Brain microvascular endothelial cell (primary cell): Measurements from ENCODE around the gene CNIH4.
"Not testable (repeated sequence)": the region's sequence is repeated elsewhere in the genome, so short reads cannot be mapped to it uniquely, and the experiment has no call there.

Source experiments
- DNase-seq: peaks from one replicate; pipeline ENCODE4 v3.0.0-alpha.2; 2020
- H3K27ac ChIP-seq: fragments of 250-450 bp; sonication (Bioruptor Pico); 2 replicates; pipeline ENCODE4 v1.5.1; 2020; ENCODE audit warnings: mild to moderate bottlenecking, moderate library complexity
- H3K27me3 ChIP-seq: fragments of 250-450 bp; sonication (Bioruptor Pico); replicated peaks from 2 replicates; pipeline ENCODE4 v1.5.1; 2020; ENCODE audit warnings: mild to moderate bottlenecking
- H3K36me3 ChIP-seq: fragments of 250-450 bp; sonication (Bioruptor Pico); replicated peaks from 2 replicates; pipeline ENCODE4 v1.5.1; 2020; ENCODE audit warnings: mild to moderate bottlenecking
- H3K4me3 ChIP-seq: 2 replicates; pipeline ENCODE4 v1.5.1; 2011; ENCODE audit warnings: low read depth, mild to moderate bottlenecking, control low read depth, low read length, moderate library complexity
- CTCF ChIP-seq: IDR thresholded peaks from 2 replicates; pipeline ENCODE4 v1.5.1; 2011; ENCODE audit warnings: low read depth, mild to moderate bottlenecking, moderate library complexity, low read length, control low read depth, inconsistent platforms; ENCODE audit errors: missing control alignments
- in situ Hi-C: cut with HindIII; loops from 2 replicates; pipeline ENCODE4 v1.10.0; 2017; ENCODE audit warnings: low sequenced_read_pairs, low pct_ligation_motif_present

The CNIH4 gene

DNA sequence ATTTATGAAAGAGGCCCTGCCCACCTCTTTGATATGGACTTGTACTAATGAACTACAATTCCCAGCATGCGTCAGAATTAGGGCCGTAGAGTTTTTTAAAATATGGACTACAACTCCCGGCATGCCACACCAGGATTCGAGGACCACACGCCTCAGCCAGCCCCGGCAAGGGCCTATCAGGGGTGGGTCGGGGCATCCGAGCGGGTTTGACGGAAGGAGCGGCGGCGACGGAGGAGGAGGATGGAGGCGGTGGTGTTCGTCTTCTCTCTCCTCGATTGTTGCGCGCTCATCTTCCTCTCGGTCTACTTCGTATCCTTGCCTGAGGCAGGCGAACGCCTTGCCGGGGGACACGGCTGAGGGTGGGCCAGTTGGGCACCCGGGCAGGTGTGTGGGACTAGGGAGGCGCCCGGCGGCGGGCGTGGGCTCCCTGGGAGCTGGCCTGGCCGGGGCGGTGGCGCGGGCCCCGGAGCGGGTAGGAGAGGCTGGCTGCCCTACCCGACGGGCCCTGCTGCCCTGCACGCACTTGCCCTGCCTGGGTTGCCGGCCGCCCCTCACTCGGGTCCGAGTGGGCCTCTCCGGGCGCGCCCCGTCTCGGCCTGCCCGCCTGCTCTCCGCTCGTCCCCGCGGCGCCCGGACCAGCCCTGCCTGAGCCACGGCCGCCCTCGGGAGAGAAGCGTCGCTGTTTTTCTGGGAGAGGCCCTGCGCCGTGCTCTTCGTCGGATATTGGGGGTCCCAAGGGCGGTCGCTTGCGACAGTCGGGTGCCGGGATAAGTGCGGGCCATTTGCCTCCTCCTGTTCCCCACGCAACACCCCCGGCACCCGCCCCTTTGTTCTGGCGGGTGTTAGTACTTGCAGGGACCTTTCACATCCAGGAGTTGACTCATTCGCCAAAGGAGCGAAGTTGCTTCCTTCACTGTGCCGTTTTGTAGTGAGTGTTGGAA lies at the start of gene CNIH4:
TSS of gene CNIH4 (plus strand) at position 195 of the 941 bp plus-strand sequence. CDS start at position 241, 46 bp downstream.
- Histone ChIP-seq H3K27me3 (no peaks in the 10 kb centered on the region), H3K36me3 (no peaks in the 10 kb centered on the region), H3K27ac (peak within 1 kb of the TSS; percentile 46), H3K4me3 (peak within 1 kb of the TSS; percentile 68)
- in situ Hi-C loops = no loop called here
- peak; percentile 96 for DNase-seq
- TF ChIP-seq CTCF = no peak

DNA sequence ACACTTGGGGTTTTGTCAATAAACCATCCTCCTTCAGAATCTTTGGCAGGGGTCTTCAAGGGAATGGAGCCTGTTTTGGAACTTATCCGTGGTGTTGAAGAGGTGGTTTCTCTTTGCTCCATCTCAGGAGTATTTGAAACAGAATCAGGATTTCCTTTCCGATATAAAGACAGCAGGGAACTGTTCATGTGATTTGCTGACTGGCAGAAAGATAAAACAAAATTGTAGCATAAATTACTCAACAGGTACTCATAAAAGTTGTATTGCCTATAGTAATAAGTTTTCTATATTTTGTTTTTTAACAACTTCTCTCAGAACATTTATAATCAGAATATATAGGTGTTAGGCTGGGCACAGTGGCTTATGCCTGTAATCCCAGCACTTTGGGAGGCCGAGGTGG lies 48.6 kb upstream of the CNIH4 start:
- H3K4me3 ChIP-seq = no peak overlapping the region
- no peak for DNase-seq
- H3K36me3 ChIP-seq = peaks cover 23% of the 10 kb centered on the region
- H3K27ac ChIP-seq = no peak overlapping the region
- no peaks in the 10 kb centered on the region for H3K27me3 ChIP-seq
- in situ Hi-C loops = no loop called here
- TF ChIP-seq CTCF = no peak

DNA sequence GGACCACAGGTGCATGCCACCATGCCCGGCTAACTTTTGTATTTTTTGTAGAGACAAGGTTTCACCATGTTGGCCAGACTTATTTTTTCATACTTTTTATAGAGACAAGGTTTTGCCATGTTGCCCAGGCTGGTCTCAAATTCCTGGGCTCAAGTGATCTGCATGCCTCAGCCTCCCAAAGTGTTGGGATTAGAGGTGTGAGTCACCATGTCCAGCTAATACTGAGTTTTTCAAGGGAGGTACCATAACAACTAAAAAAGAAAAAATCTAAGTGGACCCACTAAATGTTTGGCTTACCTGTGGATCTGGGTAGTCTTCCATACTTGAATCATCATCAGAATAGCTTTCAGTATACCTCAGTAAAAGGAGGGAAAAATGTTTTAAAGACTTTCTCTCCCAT lies 45.2 kb upstream of the CNIH4 start:
- H3K27ac ChIP-seq, H3K27me3 ChIP-seq, H3K4me3 ChIP-seq, in situ Hi-C loops: not testable (repeated sequence)
- peak; percentile 25 for DNase-seq
- peaks cover 13% of the 10 kb centered on the region for H3K36me3 ChIP-seq

DNA sequence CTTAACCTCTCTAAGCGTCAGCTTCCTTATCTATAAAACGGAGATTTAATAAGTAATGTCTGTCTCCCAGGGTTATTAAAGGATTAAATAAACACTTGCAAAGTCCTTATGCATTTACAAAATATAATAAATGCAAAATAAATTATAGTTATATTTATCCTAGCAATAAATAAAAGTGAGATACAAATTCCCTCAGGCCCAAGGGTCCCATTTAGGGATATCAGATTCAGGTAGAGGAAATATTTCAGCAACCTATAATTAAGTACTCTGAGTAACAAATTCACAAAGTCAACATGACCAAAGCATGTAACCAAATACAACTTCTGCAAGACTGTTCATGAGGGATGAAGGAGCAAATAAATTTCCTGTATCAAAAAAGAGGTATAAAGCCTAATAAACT lies 44.7 kb upstream of the CNIH4 start:
- H3K27me3 ChIP-seq = no peaks in the 10 kb centered on the region
- H3K27ac ChIP-seq = no peak overlapping the region
- no peak for TF ChIP-seq CTCF
- H3K36me3 ChIP-seq = peaks cover 9% of the 10 kb centered on the region
- DNase-seq = no peak
- in situ Hi-C loops = no loop called here
- no peak overlapping the region for H3K4me3 ChIP-seq

DNA sequence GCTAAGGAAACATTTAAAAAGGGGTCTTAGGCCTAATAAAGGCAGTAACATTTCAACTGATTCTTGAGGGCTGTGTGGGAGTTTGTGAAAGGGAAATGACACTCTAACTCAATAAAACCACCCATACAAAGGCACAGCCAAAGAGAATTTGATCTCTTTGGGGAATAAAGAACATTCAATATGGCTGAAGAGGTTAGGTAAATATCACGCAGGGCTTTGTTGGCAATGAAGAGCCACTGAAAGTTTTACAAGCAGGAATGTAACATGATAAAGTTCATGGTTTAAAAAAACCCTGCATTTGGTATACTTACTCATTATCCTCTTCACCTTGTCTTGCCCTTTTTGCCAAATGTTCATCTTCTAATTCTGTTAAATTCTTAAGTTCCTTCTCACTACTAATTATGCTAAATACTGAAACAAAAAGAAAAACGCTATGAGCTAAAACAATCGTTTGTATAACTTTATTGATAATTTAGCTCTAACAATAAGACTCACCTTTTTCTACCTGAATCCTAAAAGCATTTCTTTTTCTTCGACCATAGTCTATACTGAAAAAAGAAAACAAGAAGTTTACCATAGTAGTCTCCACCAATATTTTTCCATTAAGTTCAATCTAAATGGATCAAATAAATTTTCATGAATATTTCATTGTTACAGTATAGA lies 39.2 kb upstream of the CNIH4 start:
- in situ Hi-C loops = no loop called here
- H3K4me3 ChIP-seq = no peak overlapping the region
- no peak for DNase-seq

More for the DNA sequence above, 39.2 kb upstream of the CNIH4 start:
- no peak for TF ChIP-seq CTCF
- no peak overlapping the region for H3K27ac ChIP-seq
- no peaks in the 10 kb centered on the region for H3K27me3 ChIP-seq
- peaks cover 7% of the 10 kb centered on the region for H3K36me3 ChIP-seq
